LNCAP (cell line): ENCODE data around the gene SGTB.

ENCODE experiments used
- CTCF ChIP-seq: fragments of 450-650 bp; IDR thresholded peaks from 2 replicates; pipeline ENCODE4 v1.5.1; 2017; ENCODE audit warnings: mild to moderate bottlenecking

SGTB gene

GRCh38 chr5:65730910-65731309 is 9.0 kb upstream of the SGTB start:
- no peak for TF ChIP-seq CTCF

GRCh38 chr5:65728218-65728617 is 6.3 kb upstream of the SGTB start:
- TF ChIP-seq CTCF: no peak

- no peak for TF ChIP-seq CTCF
Observed at GRCh38 chr5:65727491-65728156, 5.7 kb upstream of the SGTB start.

GRCh38 chr5:65722575-65723403 is 880 bp upstream of the SGTB start:
- no peak for TF ChIP-seq CTCF

- TF ChIP-seq CTCF: no peak
Observed at GRCh38 chr5:65721050-65721719, 724 bp downstream of the SGTB start.

- TF ChIP-seq CTCF: no peak
Observed at GRCh38 chr5:65718576-65719310, 3.2 kb downstream of the SGTB start.

GRCh38 chr5:65708145-65708544 is 13.8 kb downstream of the SGTB start:
- no peak for TF ChIP-seq CTCF
